HT1080 (cell line): ENCODE data around the gene DDR1. TPM values are rescaled to one million over a fixed set of nuclear protein-coding genes. Genes with fewer than 3 reads are reported as not detected.
A peak's percentile ranks its signal among the peaks of the same experiment; 100 is the strongest.
"Not testable (repeated sequence)": the region's sequence is repeated elsewhere in the genome, so short reads cannot be mapped to it uniquely, and the experiment has no call there.

Experiments used
- DNase-seq: peaks from one replicate; pipeline ENCODE4 v3.0.0-alpha.2; 2015; ENCODE audit warnings: low read depth
- total RNA-seq: library from RNA; depleted of rRNA; stranded (reverse); fragments of >200 nt; shearing (Covaris generic); gene quantifications from 2 replicates; pipeline ENCODE4 v1.2.3, GENCODE V29; 2014

The DDR1 gene
- total RNA-seq, 1 experiment from 2014 or later = 34.8 TPM

DNA sequence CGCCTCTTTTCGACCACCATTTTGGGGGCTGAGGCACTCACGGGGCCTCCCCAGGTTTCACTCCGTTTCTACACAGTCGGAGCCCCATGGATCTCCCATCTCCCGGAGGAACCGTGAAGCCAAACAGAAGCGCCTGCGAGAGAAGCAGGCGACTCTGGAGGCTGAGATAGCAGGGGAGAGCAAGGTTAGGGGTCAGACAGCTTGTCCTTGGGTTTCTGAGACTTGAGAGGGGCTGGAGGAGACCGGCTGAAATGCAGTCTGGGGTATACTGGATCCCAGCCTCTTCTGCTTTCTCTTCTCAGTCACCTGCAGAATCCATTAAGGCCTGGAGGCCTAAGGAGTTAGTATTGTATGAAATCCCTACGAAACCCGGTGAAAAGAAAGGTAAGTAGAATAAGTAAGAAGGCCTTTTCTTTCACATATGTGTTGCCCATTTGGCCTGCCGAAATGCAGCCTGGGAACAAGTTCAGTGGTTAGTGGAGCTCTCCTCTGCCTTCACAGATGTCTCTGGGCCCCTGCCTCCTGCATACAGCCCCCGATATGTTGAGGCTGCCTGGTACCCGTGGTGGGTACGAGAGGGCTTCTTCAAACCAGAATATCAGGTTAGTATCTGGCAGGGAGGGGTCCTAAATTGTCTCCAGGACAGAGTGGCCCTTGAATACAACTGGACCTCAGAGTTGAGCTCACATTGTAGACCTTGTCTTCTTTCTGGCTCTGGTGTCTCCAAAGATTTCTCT lies 30.7 kb downstream of the DDR1 start:
- DNase-seq = no peak

DNA sequence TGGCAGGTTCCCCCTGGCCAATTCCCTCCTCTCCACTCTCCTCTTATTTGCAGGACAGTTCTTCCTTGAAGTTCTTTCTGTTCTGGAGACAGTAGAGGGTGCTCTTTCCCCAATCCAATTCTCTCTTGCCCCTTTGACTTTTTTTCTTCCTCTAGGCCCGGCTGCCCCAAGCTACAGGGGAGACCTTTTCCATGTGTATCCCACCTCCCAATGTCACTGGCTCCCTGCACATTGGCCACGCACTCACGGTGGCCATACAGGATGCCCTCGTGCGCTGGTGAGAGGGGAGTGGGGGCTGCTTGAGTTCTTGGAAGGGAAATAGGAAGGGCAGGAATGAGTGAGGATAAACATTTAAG lies 31.2 kb downstream of the DDR1 start:
- peak; percentile 67 for DNase-seq

DNA sequence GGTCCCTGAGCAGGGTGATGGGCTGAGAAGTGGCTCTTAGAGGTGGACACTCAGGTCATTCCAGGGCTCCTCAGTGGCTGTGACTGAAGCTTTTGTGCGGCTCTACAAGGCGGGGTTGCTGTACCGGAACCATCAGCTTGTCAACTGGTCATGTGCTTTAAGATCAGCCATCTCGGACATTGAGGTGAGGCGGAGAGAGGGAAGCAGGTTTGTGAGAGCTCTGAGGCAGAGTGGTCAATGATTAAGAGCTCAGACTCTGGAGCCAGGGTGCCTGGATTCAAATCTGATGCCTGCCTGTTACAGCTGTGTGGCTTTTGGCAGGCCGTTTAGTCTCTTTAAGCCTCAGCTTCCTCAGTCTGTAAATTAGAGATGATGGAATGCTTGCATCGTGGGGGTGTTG lies 32.7 kb downstream of the DDR1 start:
- no peak for DNase-seq

- DNase-seq = no peak
These were observed 33.2 kb downstream of the DDR1 start for GRCh38 chr6:30917487-30917886.

DNA sequence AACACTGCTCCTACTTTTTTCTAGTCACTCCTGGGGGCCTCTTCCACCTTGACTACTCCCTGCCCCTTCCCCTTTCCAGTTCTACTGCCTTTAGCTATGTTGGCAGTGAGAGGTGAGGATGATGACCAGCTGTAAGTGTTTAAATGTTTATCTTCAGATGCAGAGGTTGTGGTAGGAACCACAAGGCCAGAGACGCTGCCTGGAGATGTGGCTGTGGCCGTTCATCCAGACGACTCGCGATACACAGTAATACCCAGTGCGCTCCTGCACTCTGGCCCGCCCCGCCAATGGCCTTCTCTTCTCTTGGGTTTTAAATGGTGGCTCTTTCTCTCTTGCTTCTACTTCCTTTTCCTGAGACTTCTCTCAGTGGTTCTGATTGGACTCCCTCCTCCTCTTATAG lies 34.4 kb downstream of the DDR1 start:
- DNase-seq = no peak

DNA sequence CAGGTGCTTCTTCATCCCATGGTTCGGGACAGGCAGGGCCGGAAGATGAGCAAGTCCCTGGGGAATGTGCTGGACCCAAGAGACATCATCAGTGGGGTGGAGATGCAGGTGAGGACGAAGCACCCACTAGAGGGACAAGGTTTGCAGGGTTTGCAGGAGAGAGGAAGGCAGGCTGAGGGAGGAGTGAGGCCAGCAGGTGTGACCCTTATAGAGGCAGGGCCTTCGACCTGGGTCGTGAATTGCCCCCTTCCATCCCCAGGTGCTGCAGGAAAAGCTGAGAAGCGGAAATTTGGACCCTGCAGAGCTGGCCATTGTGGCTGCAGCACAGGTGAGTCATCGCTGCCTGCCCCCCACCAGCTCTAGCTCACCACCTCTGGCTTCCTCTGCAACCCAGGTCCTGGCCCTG lies 38.1 kb downstream of the DDR1 start:
- DNase-seq = peak; percentile 62

DNA sequence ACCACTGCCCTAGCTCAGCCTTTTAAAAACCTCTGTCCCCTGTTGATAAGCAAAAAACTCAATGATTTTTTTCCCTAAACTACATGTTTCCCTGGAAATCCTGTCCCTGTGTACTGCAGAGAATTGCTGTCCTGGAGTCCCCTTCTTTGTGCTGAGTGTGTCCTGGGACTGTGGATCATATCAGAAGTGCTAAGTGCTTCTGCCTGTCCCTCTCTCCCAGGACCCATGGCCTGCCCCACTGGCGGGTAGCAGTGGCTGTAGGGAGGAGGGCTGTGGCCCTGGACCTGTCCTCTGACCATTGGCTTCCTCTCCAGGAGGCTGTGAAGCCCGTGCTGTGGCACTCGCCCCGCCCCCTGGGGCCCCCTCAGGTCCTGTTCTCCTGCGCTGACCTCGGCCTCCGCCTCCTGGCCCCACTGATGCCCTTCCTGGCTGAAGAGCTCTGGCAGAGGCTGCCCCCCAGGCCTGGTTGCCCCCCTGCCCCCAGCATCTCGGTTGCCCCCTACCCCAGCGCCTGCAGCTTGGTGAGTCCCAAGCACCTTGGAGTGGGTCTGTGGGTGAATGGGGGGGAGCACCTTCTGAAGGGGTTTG lies 39.8 kb downstream of the DDR1 start:
- not testable (repeated sequence) for DNase-seq

- no peak for DNase-seq
These were observed 42.3 kb downstream of the DDR1 start for GRCh38 chr6:30926644-30927043.

DNA sequence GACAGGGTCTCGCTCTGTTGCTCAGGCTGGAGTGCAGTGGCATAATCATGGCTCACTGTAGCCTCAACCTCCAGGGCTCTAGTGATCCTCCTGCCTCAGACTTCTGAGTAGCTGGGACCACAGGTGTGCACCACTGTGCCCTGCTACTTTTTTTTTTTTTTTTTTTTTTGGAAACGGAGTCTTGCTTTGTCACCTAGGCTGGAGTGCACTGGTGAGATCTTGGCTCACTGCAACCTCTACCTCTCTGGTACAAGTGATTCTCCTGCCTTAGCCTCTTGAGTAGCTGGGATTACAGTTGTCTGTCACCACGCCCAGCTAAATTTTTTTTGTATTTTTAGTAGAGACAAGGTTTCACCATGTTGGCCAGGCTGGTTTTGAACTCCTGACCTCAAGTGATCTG lies 42.8 kb downstream of the DDR1 start:
- not testable (repeated sequence) for DNase-seq

- DNase-seq = no peak
These were observed 44.4 kb downstream of the DDR1 start for GRCh38 chr6:30928677-30929076.

- DNase-seq = no peak
These were observed 46.2 kb downstream of the DDR1 start for GRCh38 chr6:30930506-30930905.

DNA sequence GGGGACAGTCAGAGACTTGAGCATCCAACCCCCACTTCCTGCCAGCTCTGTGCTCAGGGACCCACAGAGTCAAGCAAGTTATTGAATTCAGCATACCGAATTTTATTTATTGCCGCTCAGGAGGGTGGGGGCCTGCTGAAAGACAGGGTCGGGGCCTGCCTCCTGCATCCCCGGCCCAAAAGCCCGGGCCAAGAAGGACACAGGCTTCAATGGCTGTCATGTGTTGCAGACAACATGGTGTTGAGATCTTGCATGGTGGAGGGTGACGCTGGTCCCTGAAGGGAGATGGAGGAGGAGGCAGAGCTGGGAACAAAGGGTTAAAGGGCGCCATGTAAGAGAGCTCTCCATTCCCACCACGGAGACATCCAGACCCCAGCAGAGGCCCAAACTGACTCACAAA lies 47.0 kb downstream of the DDR1 start:
- DNase-seq = no peak

DNA sequence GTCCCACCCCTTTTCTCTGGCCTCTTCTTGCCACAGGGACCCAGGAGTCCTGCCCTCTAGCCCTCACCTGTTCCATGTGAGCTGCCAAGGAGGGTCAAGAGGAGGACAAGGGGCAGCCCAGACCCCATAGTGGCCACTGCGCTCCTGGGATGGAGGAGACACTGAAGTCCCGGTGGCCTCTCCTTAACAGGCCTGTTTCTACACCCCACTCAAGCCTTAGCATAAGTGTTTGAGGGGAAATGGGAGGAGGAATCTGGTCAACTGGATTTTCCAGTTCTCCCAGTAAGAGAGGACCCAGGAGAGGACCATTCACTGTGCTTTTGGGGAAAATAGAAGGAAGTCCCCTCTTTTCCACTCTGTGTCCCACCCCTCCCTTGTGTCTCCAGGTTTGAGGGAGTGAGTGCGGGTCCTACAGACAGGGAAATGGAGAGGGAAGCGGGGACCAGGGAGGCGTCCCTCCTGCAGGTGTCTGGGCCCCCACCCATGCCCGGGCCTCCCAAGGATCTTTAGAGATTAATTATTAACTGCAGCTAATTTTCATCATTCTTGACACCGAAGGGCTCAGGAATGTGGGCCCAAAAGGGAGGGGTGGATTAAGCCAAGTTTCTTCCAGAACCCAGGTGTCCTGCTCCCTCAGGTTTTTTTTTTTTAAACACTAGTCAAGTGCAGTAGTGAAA lies 47.8 kb downstream of the DDR1 start, which contains the start of gene SFTA2:
Gene SFTA2, minus strand, starts transcription at position 202 of the 677 bp plus-strand sequence. Its CDS starts 74 bp downstream, at position 128.
- no peak for DNase-seq

GRCh38 chr6:30932665-30933365 lies 48.5 kb downstream of the DDR1 start:
- no peak for DNase-seq

DNA sequence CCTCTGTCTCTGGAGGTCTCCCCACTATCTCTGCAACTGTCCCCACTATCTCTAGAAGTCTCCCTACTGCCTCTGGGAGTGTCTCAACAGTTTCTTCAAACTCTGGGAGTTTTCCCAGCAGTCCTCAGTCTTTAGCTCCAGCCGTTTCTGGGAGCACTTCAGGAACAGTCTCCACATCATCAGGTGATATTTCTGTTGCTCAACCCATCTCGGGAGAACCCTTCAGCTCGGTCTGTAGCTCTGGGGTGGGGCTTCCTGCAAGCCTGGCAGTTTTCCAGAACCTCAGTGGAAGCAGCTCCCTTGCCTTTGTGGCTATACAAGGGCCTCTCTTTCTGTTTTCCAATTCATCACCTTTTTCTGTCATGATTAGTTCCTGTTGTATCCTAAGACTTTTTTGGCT lies 50.7 kb downstream of the DDR1 start:
- peak; percentile 7 for DNase-seq

GRCh38 chr6:30937265-30937664 lies 52.9 kb downstream of the DDR1 start:
- DNase-seq = no peak

- DNase-seq = no peak
These were observed 54.4 kb downstream of the DDR1 start for GRCh38 chr6:30938730-30939129.

DNA sequence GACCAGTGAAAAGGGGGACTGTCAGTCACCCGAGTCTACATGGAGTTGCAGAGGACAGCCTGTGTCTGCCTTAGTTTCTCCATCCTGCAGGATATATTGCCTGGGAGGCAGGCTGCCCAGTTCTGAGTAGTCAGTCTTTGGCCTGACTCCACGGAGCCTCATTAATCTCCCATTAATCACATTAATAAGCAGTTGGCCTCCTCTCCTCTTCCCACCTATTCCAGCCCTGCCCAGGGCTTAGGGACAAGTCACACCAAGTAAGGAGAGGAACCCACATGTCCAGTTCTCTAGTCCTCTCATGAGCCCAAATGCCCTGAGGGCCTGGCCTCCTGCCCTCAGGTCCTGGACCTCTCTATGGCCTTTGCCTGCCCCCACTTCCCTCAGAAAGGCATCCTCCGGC lies 55.2 kb downstream of the DDR1 start:
- DNase-seq = no peak

- no peak for DNase-seq
These were observed 56.2 kb downstream of the DDR1 start, which contains the start of gene MUCL3 for GRCh38 chr6:30940361-30940986. Gene MUCL3, plus strand, starts transcription at chr6:30940973. Its CDS starts 27 bp downstream, at chr6:30941000.

DNA sequence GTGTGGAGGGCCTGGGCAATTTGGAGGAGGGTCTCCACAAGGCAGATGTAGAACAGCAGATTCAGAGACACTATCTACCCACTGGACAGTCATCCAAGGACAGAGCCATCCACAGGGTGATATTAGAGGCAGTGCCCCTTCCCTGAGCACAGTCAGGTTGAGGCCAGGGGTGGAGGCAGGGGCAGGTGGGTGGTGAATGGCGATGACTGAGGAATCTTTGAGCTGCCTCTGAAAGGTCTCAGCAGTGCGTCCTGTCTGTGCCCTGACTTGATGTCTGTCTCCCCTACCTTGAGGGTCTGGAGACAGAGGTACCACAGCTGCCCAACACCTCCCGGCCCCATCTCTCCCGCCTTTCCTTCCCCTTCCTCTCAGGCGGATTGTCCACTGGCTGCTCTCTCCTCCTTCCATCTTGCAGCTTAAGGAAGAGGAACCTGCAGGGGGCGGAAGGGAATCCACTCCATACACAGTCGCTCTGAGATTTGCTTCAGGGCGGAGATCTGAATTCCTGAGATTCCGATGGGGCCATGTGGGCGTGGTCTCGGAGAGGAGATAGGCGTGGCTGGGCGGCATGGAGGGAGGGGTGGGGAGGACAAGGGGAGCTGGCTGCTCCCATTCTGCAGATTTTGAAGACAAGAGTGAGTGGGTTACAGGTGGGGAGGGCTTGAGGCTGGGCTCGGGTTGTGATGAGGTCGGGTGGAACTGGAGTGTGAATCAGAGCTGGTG lies 58.2 kb downstream of the DDR1 start:
- peak; percentile 81 for DNase-seq

DNA sequence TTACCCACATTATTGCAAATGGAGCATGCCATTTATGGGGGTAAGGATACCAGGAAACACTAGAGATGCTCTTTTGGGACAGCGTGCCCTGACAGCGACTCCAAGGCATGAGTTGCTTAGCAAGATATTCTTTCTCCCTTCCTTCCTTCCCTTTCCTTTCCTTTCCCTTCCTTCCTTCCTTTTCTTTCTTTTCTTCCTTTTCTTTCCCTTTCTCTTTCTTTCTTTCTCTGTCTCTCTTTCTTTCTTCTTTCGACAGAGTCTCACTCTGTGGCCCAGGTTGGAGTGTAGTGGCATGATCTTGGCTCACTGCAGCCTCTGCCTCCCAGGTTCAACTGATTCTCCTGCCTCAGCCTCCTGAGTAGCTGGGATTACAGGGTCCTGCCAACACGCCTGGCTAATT lies 59.7 kb downstream of the DDR1 start:
- DNase-seq = no peak
